GM12874 (cell line): ENCODE measurements around the gene EPHA2.

Experiments
- TF ChIP-seq, protein P1 (sequence below): IDR thresholded peaks from 2 replicates; pipeline ENCODE4 v1.5.1; 2011; ENCODE audit warnings: low read depth, mild to moderate bottlenecking, control low read depth, low read length, moderate library complexity; ENCODE audit not compliant: insufficient read depth

Gene EPHA2

DNA sequence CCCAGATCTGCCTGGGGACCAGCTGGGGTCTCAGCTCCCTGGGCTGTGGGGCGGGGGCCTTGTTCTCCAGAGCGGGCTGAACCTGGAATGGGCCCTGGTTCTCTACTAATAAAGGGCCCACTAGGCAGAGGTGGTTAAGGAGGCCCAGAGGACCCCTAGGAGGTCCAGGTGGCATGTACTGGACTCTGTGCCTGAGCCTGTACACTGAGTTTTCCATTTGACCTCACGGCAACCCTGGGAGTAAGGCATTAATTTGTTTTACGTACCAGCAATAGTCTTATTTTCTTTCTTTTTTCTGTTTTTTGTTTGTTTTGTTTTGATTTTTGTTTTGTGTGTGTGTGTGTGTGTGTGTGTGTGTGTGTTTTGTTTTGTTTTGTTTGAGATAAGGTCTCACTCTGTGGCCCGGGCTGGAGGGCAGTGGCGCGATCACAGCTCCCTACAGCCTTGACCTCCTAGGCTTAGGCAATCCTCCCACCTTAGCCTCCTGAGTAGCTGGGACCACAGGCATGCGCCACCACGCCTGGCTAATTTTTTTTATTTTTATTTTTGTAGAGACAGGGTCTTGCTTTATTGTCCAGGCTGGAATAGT lies 62.9 kb downstream of the EPHA2 start:
- TF ChIP-seq, protein P1, sequence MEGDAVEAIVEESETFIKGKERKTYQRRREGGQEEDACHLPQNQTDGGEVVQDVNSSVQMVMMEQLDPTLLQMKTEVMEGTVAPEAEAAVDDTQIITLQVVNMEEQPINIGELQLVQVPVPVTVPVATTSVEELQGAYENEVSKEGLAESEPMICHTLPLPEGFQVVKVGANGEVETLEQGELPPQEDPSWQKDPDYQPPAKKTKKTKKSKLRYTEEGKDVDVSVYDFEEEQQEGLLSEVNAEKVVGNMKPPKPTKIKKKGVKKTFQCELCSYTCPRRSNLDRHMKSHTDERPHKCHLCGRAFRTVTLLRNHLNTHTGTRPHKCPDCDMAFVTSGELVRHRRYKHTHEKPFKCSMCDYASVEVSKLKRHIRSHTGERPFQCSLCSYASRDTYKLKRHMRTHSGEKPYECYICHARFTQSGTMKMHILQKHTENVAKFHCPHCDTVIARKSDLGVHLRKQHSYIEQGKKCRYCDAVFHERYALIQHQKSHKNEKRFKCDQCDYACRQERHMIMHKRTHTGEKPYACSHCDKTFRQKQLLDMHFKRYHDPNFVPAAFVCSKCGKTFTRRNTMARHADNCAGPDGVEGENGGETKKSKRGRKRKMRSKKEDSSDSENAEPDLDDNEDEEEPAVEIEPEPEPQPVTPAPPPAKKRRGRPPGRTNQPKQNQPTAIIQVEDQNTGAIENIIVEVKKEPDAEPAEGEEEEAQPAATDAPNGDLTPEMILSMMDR = no peak

DNA sequence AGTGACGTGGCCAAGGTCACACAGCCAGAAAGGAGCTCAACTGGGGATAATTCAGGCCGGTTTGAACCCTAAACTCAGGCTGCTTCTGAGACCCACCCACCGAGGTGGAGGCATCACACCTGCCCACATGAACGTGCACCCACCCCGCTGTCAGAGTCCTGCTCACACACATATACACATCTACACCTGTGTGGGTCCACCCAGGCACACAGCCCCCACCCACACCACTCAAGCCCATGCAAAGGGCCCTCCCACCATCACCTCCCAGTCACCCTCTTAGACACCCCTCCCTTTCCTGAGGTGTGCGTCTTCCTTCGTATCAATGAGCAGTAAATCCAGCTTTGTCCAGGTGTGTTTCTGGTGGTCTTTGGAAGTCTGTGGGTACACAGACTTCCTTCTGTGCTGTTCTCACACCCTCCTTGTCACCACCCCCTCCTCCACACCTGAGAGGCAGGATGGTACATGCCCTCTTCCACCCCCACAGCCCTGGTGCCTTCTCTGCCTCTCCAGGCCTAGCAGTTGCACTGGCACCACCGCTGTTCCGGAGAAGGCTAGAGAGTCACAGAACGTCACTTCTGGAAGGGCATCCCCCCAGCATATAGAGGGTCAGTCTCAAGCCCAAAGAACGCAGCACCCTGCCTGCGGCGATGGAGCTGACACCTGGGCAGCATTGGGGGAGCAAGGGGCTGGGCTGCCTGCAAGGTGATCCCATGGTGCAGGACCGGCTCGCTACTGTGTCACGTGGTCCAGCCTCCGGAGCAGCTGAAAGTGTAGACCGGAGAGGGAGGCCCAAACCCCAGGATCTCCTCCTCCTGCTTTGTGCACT lies 63.6 kb downstream of the EPHA2 start:
- TF ChIP-seq, protein P1 = no peak

DNA sequence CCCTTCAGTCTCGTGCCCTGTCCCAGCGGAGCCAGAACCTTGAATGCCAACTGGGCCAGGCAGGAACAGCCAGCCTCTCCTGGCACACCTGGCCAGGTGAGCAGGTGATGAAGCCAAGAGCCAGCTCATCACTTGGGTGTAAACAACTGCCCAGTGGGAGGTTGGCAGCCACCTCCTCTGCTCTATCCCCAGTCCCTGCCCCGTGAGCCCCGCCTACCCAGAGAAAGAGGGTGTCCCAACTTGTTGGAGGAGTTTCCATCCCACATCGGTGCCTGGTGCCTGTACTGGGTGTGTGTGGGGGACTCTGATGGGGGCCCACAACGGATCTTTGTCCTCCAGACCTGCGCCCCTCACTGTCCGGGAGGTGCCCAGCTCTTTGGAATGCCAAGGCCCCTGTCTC lies 64.6 kb downstream of the EPHA2 start:
- TF ChIP-seq, protein P1 = no peak

DNA sequence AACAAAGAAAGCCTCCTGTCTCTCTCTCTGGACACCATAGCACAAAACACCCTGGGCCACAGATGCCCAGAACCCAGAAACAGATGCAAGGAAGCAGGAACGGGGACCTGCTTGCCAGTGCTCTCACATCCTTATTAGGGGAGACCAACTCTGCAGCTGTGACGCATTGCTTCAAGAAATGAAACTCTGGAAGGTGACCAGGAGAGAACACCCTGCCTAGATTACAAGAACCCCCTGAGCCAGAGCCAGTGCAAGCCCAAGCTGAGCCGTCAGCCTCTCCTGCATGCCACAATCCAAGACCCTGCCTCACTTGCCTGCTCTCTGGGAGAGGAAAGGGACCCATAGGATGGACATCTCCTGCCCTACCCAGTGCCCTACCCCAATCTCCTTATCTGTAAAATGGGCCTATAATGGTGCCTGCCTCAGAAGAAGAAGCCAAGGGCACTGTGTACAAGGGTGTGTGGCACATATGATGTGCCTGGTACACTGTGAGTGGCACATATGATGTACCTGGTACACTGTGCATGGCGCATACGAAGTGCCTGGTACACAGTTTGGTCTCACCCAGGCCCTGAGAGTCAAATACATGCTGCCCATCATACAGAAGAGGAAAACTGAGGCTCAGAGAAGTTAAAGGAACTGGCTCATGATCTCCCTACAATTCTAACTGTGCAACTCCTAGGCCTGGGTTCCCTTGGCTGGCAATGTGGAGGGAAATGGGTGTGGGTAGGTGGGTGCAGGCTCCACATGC lies 65.6 kb downstream of the EPHA2 start:
- TF ChIP-seq, protein P1 = no peak

DNA sequence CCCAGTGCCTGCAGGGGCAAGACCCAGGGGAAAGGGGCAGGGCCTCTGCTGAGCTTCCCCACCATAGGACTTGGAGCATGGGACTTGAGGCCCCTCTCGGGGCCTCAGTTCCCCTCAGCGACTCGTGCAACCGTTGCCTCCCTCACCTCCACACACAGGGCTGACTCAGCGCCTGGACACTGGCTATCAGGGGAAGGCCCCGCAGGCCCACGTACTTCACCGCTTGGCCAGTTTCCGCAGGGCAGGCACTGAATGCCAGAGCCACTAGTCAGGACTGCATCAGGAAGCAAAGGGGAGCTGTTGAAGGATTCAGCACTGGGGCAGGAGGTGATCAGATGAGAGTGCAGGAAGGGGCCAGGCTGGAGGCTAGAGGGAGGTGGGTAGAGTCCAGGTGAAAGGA lies 66.9 kb downstream of the EPHA2 start:
- TF ChIP-seq, protein P1 = no peak

DNA sequence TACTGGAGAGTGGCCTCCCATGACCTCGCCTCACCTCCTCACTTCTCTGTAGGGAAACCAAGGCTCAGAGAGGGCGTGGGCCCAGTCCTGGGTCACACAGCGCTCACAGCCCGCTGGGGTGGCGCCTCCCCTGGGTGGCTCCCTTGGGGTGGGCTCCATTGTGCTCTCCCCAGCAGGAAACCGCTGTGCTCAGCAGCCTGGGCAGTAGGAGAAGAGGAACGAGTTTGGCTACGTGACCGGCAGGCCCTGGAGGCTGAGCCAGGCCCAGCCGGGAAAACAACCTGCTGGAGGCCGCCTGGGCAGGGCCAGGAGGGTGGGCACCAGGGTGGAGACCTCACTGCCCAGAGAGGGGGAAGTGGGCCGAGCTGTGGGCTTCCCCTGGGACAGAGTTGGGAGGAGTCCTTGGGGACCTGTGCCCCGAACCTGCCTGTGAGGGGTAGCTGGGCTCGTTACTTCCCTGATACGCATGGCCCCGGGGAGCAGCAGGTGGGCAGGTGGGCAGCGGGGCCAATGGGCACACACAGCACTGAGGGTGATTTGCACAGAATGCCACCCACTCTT lies 67.4 kb downstream of the EPHA2 start:
- TF ChIP-seq, protein P1 = no peak

DNA sequence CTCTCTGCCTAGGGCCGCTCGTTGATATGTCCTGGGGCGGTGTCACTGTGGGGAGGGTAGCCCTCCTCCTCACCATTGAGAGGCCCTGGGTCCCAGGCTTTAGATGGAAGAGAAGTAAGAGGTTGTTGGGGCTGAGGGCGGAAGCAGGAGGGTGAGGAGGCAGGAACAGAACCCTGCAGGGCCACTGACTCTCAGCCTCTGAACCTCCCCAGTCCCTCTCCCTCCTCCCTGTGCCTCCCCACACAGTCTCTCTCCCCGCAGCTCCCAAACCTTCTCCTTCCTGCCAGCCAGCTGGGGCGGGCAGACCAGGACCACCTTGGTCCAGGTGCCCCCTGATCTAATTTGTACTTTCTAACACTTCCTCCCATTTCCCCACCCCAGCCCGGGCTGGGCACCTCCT lies 68.1 kb downstream of the EPHA2 start:
- TF ChIP-seq, protein P1 = no peak
